Brain microvascular endothelial cell (primary cell): ENCODE measurements around the gene KIF1B.
"Not testable (repeated sequence)": the region's sequence is repeated elsewhere in the genome, so short reads cannot be mapped to it uniquely, and the experiment has no call there.

Experiments
- DNase-seq: peaks from one replicate; pipeline ENCODE4 v3.0.0-alpha.2; 2020
- H3K27ac ChIP-seq: fragments of 250-450 bp; sonication (Bioruptor Pico); 2 replicates; pipeline ENCODE4 v1.5.1; 2020; ENCODE audit warnings: mild to moderate bottlenecking, moderate library complexity
- H3K27me3 ChIP-seq: fragments of 250-450 bp; sonication (Bioruptor Pico); replicated peaks from 2 replicates; pipeline ENCODE4 v1.5.1; 2020; ENCODE audit warnings: mild to moderate bottlenecking
- H3K36me3 ChIP-seq: fragments of 250-450 bp; sonication (Bioruptor Pico); replicated peaks from 2 replicates; pipeline ENCODE4 v1.5.1; 2020; ENCODE audit warnings: mild to moderate bottlenecking
- H3K4me3 ChIP-seq: 2 replicates; pipeline ENCODE4 v1.5.1; 2011; ENCODE audit warnings: low read depth, mild to moderate bottlenecking, control low read depth, low read length, moderate library complexity
- in situ Hi-C: cut with HindIII; loops from 2 replicates; pipeline ENCODE4 v1.10.0; 2017; ENCODE audit warnings: low sequenced_read_pairs, low pct_ligation_motif_present
- TF ChIP-seq, protein P1 (sequence below): IDR thresholded peaks from 2 replicates; pipeline ENCODE4 v1.5.1; 2011; ENCODE audit warnings: low read depth, mild to moderate bottlenecking, moderate library complexity, low read length, control low read depth, inconsistent platforms; ENCODE audit errors: missing control alignments

Gene KIF1B

DNA sequence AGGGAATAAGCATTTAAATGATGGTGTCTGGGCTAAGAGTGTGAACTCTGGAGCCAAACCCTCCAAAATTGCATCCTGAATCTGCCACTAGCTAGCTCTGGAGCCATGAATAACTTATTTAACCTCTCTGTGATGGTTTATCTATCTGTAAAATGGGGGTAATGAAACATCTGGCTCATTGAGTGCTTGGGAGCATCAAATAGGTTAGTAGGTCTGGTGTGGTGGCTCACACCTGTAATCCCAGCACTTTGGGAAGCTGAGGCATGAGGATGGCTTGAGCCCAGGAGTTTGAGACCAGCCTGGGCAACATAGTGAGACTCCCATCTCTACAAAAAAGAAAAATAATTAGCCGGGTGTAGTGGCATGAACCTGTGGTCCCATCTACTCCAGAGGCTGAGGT, 42.8 kb downstream of the KIF1B start:
- no peaks in the 10 kb centered on the region for H3K36me3 ChIP-seq
- TF ChIP-seq, protein P1, sequence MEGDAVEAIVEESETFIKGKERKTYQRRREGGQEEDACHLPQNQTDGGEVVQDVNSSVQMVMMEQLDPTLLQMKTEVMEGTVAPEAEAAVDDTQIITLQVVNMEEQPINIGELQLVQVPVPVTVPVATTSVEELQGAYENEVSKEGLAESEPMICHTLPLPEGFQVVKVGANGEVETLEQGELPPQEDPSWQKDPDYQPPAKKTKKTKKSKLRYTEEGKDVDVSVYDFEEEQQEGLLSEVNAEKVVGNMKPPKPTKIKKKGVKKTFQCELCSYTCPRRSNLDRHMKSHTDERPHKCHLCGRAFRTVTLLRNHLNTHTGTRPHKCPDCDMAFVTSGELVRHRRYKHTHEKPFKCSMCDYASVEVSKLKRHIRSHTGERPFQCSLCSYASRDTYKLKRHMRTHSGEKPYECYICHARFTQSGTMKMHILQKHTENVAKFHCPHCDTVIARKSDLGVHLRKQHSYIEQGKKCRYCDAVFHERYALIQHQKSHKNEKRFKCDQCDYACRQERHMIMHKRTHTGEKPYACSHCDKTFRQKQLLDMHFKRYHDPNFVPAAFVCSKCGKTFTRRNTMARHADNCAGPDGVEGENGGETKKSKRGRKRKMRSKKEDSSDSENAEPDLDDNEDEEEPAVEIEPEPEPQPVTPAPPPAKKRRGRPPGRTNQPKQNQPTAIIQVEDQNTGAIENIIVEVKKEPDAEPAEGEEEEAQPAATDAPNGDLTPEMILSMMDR = no peak
- in situ Hi-C loops = no loop called here
- peak overlapping the region; percentile 77 for H3K27ac ChIP-seq
- no peak for DNase-seq
- no peak overlapping the region for H3K4me3 ChIP-seq
- no peaks in the 10 kb centered on the region for H3K27me3 ChIP-seq

GRCh38 chr1:10253755-10254154, 43.4 kb downstream of the KIF1B start:
- H3K36me3 ChIP-seq = no peaks in the 10 kb centered on the region
- in situ Hi-C loops = no loop called here
- DNase-seq = peak; percentile 95
- H3K4me3 ChIP-seq = no peak overlapping the region
- TF ChIP-seq, protein P1 = no peak
- no peaks in the 10 kb centered on the region for H3K27me3 ChIP-seq
- H3K27ac ChIP-seq = peak overlapping the region; percentile 77

DNA sequence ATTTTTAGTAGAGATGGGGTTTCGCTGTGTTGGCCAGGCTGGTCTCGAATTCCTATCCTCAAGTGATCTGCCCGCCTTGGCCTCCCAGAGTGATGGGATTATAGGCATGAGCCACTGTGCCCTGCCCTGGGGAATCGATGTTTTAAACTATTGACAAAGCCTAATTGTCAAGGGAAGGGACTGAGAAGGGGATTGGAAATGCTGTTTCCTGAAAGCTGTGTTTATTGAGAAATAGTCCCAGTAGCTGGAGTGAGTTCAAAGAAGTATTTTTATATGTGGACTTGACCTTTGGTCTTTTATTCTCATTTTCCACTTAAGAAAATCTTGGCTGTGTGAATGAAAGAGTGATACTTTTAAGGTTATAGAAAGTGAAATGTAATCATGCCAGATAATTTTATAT, 47.5 kb downstream of the KIF1B start:
- in situ Hi-C loops = no loop called here
- DNase-seq = no peak
- no peaks in the 10 kb centered on the region for H3K27me3 ChIP-seq
- H3K36me3 ChIP-seq = peaks cover 10% of the 10 kb centered on the region
- H3K27ac ChIP-seq = no peak overlapping the region
- H3K4me3 ChIP-seq = no peak overlapping the region
- TF ChIP-seq, protein P1 = no peak

DNA sequence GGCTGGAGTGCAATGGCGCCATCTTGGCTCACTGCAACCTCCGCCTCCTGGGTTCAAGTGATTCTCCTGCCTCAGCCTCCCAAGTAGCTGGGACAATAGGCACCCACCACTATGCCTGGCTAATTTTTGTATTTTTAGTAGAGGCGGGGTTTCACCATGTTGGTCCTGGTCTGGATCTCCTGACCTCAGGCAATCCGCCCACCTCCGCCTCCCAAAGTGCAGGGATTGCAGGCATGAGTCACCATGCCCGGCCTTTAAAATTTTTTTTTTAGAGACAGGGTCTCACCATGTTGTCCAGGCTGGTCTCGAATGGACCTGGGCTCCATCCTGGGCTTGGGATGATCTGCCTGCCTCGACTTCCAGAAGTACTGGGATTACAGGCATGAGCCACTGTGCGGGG, 49.2 kb downstream of the KIF1B start:
- H3K27me3 ChIP-seq, H3K27ac ChIP-seq, DNase-seq, H3K4me3 ChIP-seq, in situ Hi-C loops: not testable (repeated sequence)
- H3K36me3 ChIP-seq = peaks cover 18% of the 10 kb centered on the region

DNA sequence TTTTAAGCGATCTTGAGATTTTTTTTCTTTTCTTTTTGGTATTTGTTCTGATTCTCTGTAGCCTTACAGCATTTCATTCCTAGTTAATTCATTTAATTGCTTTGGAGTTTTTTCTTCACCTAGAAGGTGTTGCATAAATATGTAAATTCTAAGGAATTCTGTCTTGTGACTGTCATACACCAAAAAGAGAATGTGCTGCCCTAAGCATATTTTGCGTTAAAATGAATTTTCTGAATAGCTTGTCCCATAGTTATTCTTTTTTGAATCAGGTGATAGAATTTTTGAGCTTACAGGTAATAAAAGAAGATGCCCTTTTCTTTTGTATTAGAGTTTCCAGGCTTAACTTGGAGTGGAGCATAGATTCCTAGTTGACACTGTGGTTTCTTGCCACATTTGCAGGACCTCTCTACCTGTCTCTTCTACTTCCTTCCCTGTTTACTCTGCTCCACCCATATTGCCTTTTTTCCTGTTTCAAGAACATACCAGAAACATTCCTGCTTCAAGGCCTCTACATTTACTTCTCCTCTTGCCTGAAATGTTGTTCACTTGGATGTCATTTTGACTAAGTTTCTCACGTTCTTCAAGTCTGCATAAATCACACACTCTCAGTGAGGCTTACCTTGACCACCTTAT, 53.2 kb downstream of the KIF1B start:
- H3K27ac ChIP-seq = no peak overlapping the region
- TF ChIP-seq, protein P1 = no peak

DNA sequence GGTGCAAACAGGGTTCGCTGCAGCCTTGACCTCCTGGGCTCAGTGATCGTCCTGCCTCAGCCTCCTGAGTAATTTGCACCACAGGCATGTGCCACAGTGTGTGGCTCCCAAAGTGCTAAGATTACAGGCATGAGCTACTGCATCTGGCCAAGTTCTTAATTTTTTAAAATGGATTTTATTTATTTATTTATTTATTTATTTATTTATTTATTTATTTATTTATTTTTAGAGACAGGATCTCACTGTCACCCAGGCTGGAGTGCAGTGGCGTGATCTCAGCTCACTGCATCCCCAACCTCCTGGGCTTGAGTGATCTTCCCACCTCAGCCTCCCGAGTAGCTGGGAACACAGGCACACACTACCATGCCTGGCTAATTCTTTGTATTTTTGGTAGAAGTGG, 54.7 kb downstream of the KIF1B start:
- peaks cover 30% of the 10 kb centered on the region for H3K36me3 ChIP-seq

More for the DNA sequence above, 53.2 kb downstream of the KIF1B start:
- Histone ChIP-seq H3K27me3 (no peaks in the 10 kb centered on the region), H3K4me3 (no peak overlapping the region), H3K36me3 (peaks cover 28% of the 10 kb centered on the region)
- in situ Hi-C loops = no loop called here
- no peak for DNase-seq

More for the DNA sequence above, 54.7 kb downstream of the KIF1B start:
- no peak for DNase-seq
- TF ChIP-seq, protein P1 = no peak
- in situ Hi-C loops = no loop called here
- Histone ChIP-seq H3K27ac (no peak overlapping the region), H3K4me3 (no peak overlapping the region), H3K27me3 (no peaks in the 10 kb centered on the region)
